ENCODE data around the gene MTA1. TPM values are rescaled to one million over a fixed set of nuclear protein-coding genes. Genes with fewer than 3 reads are reported as not detected.
A peak's percentile ranks its signal among the peaks of the same experiment; 100 is the strongest.

Gene MTA1
- total RNA-seq, 1 experiment from 2014 or later, result 15.4 TPM

GRCh38 chr14:105486163-105486973, 66.7 kb downstream of the MTA1 start, which contains the start of gene CRIP1:
Gene CRIP1 (plus strand): TSS chr14:105486886. CDS start chr14:105487260, 374 bp downstream.
- DNase-seq (ENCODE audit: low spot score), result no peak

GRCh38 chr14:105486974-105487448, 67.4 kb downstream of the MTA1 start:
- no peak for DNase-seq (ENCODE audit: low spot score)

GRCh38 chr14:105487449-105487985, 67.9 kb downstream of the MTA1 start:
- DNase-seq (ENCODE audit: low spot score), result no peak

GRCh38 chr14:105487986-105488777, 68.6 kb downstream of the MTA1 start:
- no peak for DNase-seq (ENCODE audit: low spot score)

GRCh38 chr14:105488781-105489541, 69.3 kb downstream of the MTA1 start:
- no peak for DNase-seq (ENCODE audit: low spot score)

GRCh38 chr14:105489542-105490266, 70.1 kb downstream of the MTA1 start:
- DNase-seq (ENCODE audit: low spot score), result peak; percentile 75

- DNase-seq (ENCODE audit: low spot score), result no peak
These were observed 70.6 kb downstream of the MTA1 start for GRCh38 chr14:105490267-105490571.

- DNase-seq (ENCODE audit: low spot score), result peak; percentile 97
These were observed 71.1 kb downstream of the MTA1 start, which contains the start of gene TEDC1 for GRCh38 chr14:105490572-105491365. Gene TEDC1 (plus strand): TSS chr14:105491246. CDS start chr14:105491376, 130 bp downstream.

- DNase-seq (ENCODE audit: low spot score), result no peak
These were observed 71.8 kb downstream of the MTA1 start for GRCh38 chr14:105491366-105491973.

- DNase-seq (ENCODE audit: low spot score), result no peak
These were observed 72.7 kb downstream of the MTA1 start for GRCh38 chr14:105492031-105492970.

GRCh38 chr14:105492971-105493871, 73.6 kb downstream of the MTA1 start:
- no peak for DNase-seq (ENCODE audit: low spot score)

GRCh38 chr14:105493921-105494605, 74.4 kb downstream of the MTA1 start:
- DNase-seq (ENCODE audit: low spot score), result no peak

- DNase-seq (ENCODE audit: low spot score), result no peak
These were observed 74.9 kb downstream of the MTA1 start for GRCh38 chr14:105494606-105494929.

GRCh38 chr14:105495101-105495989, 75.7 kb downstream of the MTA1 start:
- DNase-seq (ENCODE audit: low spot score), result no peak

GRCh38 chr14:105495990-105496830, 76.6 kb downstream of the MTA1 start:
- no peak for DNase-seq (ENCODE audit: low spot score)
